ENCODE data around the gene AKAP13. TPM values are rescaled to one million over a fixed set of nuclear protein-coding genes. Genes with fewer than 3 reads are reported as not detected.

The AKAP13 gene
- total and polyA plus RNA-seq, 2 of the 8 experiments (the other 6 are each of a cell fraction or from before 2014, with no cell fraction given), result 14.0 to 46.2 TPM

DNA sequence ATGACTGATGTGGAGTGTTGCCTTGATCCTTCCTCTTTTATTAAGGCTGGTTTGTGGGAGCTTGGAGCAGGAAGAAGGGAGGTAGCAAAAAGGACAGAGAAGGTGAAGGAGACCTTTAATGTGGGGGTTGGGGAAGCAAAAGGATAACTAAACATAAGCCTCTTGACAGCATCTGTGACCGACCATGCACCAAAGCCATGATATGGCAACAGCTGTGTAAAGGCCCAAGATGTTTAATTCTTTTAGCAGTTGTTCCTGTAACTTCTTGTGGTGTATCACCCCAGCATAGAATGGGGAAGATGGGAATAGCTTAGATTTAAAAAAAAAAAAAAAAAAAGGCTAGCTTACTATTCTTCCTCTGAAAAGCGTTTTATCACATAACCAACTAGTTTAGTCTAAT, 219.6 kb downstream of the AKAP13 start (continued):
- TF ChIP-seq CBX8 (IDR thresholded peaks at IDR 0.05; ENCODE audit: borderline replicate concordance, low read depth, low read length), result no peak
- no peak for TF ChIP-seq RFX5 (IDR thresholded peaks at IDR 0.05; ENCODE audit: borderline replicate concordance, low read depth, low read length)
- TF ChIP-seq, protein P1, sequence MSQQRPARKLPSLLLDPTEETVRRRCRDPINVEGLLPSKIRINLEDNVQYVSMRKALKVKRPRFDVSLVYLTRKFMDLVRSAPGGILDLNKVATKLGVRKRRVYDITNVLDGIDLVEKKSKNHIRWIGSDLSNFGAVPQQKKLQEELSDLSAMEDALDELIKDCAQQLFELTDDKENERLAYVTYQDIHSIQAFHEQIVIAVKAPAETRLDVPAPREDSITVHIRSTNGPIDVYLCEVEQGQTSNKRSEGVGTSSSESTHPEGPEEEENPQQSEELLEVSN (IDR thresholded peaks at IDR 0.05), result no peak
- TF ChIP-seq SP2 (IDR thresholded peaks at IDR 0.05; ENCODE audit: low read length), result no peak

Data from H1 (cell line).